Measurements from ENCODE around the gene KIF5C.

Gene KIF5C

DNA sequence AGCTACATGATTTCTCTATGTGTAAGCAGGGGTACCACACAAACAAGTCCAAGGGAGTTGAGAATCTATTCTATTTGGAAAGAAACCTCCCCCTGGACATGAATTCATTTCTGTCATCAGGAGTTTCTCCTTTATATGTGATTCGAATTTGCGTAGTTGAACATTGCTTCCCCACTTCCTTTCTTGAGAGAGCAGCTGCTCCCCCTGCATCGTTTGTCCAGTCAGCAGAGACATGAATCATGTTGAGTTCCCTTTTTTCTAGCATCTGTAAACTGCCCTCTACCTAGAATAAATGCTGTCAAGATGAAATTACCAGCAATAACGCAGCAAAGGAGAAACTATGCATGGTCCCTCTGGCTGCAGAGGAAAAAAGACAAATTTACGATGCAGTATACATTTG, 73.8 kb downstream of the KIF5C start:
- H3K36me3 Mint-ChIP-seq: peaks cover 0 to 4% of the 10 kb centered on the region in 2 donors
- no peak overlapping the region for H3K4me3 Mint-ChIP-seq
- H3K27me3 Mint-ChIP-seq: no peaks in the 10 kb centered on the region
- peak overlapping the region; percentile 44 for H3K27ac Mint-ChIP-seq
- ATAC-seq (replicated peaks) (peak; percentile 61 to 66), DNase-seq (no peak)
- peaks cover 0 to 1% of the 10 kb centered on the region in 2 donors for H3K9me3 Mint-ChIP-seq
- H3K4me1 Mint-ChIP-seq: peaks cover 4 to 9% of the 10 kb centered on the region in 2 donors

DNA sequence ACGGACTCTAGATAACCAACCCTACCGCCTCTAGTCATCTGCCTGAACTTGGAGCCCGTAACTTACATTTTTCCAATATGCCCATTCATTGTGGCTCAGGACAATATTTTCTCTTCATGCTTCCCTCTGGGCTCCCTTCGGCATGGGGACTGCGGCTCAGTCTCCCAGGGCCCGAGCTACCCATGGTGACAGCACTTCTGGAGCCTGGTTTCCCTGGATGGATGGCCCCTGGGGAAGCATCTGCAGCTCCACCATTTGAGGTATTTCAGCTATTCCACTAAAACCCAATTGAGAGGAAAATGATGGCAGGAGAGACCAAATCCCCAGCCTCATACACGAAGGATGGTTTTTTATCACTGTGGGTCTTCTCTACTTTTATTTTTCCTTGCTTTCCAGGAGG, 74.3 kb downstream of the KIF5C start:
- no peak overlapping the region for H3K4me3 Mint-ChIP-seq
- ATAC-seq (replicated peaks) (no peak), DNase-seq (no peak)
- peaks cover 0 to 1% of the 10 kb centered on the region in 2 donors for H3K9me3 Mint-ChIP-seq
- peaks cover 4 to 9% of the 10 kb centered on the region in 2 donors for H3K4me1 Mint-ChIP-seq
- H3K27ac Mint-ChIP-seq: no peak overlapping the region
- H3K36me3 Mint-ChIP-seq: peaks cover 0 to 4% of the 10 kb centered on the region in 2 donors
- H3K27me3 Mint-ChIP-seq: no peaks in the 10 kb centered on the region

DNA sequence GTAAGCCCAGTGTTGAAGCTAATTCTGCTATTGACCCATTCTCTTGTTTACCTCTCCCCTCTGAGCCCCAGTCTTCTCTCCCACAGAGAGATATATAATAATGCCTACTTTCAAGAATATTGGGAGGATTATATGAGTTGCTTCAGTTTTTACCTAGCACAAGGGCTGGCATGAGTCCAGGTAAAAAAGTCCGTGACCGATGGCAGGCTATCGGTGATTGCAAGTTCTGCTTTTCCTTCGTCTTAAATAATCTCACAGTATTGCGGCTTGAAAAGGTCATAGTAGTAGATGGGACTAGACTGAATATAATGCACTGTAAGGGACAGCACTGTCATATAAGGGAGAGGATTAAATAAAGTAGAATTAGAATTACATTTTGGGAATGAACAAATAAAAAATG, 77.6 kb downstream of the KIF5C start:
- DNase-seq (no peak), ATAC-seq (replicated peaks) (no peak)
- Mint-ChIP-seq H3K27ac (no peak overlapping the region), H3K27me3 (no peaks in the 10 kb centered on the region), H3K4me1 (peaks cover 4 to 14% of the 10 kb centered on the region in 2 donors), H3K4me3 (no peak overlapping the region), H3K36me3 (no peaks in the 10 kb centered on the region), H3K9me3 (no peaks in the 10 kb centered on the region)

DNA sequence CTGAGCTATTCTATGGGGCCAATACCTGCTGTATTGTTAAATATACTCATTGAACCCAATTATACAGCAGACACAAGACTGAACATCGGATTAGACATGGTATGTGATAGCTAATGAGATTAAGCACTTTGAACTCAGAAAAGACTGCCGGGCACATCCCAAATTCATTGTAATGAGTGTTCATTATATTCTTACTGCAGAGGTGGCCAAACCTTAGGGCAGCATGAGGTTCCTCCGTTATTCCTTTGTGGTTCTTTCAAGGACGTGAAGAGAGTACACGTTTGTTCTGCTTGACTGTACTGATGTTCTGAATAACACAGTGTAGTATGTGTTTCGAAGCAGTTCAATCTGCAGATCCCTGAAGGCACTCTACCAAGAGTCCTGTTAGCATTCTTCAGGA, 78.4 kb downstream of the KIF5C start:
- Mint-ChIP-seq H3K27ac (no peak overlapping the region), H3K27me3 (no peaks in the 10 kb centered on the region), H3K4me1 (peaks cover 3 to 12% of the 10 kb centered on the region in 2 donors), H3K4me3 (no peak overlapping the region), H3K36me3 (no peaks in the 10 kb centered on the region), H3K9me3 (no peaks in the 10 kb centered on the region)
- DNase-seq (no peak), ATAC-seq (replicated peaks) (no peak)

DNA sequence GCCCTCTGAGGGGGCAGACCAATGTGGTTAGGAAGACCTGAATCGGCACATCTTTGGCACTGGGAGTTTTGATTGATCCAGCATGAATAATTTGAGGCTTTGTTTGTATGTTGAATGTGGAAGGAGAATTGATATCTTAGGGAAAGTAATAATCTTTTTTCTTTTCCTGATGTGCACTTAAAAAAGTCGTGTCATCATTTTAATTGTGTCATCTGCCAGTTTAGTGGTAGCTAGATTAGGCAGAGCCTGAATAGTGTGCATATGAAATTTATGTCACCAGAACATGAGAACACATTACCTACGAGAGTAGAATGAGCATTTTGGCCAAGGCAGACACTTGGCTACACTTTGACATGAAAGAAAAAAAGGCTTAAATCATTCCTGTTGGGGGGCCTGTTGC, 79.5 kb downstream of the KIF5C start:
- no peak for DNase-seq
- no peak for ATAC-seq (replicated peaks)
- H3K36me3 Mint-ChIP-seq: no peaks in the 10 kb centered on the region
- H3K4me1 Mint-ChIP-seq: peaks cover 0 to 5% of the 10 kb centered on the region in 2 donors
- no peaks in the 10 kb centered on the region for H3K9me3 Mint-ChIP-seq
- H3K27ac Mint-ChIP-seq: no peak overlapping the region
- no peak overlapping the region for H3K4me3 Mint-ChIP-seq
- no peaks in the 10 kb centered on the region for H3K27me3 Mint-ChIP-seq

- Mint-ChIP-seq H3K27me3 (no peaks in the 10 kb centered on the region), H3K9me3 (no peaks in the 10 kb centered on the region), H3K4me3 (no peak overlapping the region), H3K4me1 (peaks cover 0 to 5% of the 10 kb centered on the region in 2 donors), H3K27ac (no peak overlapping the region), H3K36me3 (no peaks in the 10 kb centered on the region)
- DNase-seq: no peak
- ATAC-seq (replicated peaks): no peak
Observed at GRCh38 chr2:148955798-148956197, 80.8 kb downstream of the KIF5C start.

DNA sequence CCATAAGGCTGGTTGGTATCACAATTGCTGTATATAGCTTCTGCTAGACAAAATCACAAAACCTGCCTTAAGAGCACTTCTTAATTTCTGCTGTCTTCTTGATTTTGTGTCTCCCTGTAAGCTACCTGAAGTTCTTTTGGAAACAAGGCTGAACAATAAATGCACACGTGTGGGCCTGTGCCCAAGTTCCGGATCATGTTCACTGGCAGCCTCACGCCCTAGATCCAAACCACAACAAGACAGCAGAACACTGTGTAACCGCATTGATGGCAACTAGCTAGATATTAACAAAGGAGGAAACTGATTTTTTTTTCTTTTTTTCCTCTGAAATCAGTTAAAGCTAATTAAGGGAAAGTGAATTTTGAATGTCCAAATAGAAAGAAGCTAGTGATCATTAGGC, 82.0 kb downstream of the KIF5C start:
- H3K36me3 Mint-ChIP-seq: peaks cover 2 to 8% of the 10 kb centered on the region in 2 donors
- H3K4me1 Mint-ChIP-seq: peaks cover 0 to 5% of the 10 kb centered on the region in 2 donors
- DNase-seq (no peak), ATAC-seq (replicated peaks) (peak in 1 of 2 donors; percentile 46)
- no peak overlapping the region for H3K27ac Mint-ChIP-seq
- peaks cover 0 to 5% of the 10 kb centered on the region in 2 donors for H3K27me3 Mint-ChIP-seq
- no peak overlapping the region for H3K4me3 Mint-ChIP-seq
- no peaks in the 10 kb centered on the region for H3K9me3 Mint-ChIP-seq

- H3K27me3 Mint-ChIP-seq: peaks cover 0 to 5% of the 10 kb centered on the region in 2 donors
- ATAC-seq (replicated peaks): no peak
- no peak overlapping the region for H3K4me3 Mint-ChIP-seq
- no peak overlapping the region for H3K27ac Mint-ChIP-seq
- peaks cover 2 to 13% of the 10 kb centered on the region in 2 donors for H3K36me3 Mint-ChIP-seq
- no peak for DNase-seq
- no peaks in the 10 kb centered on the region for H3K9me3 Mint-ChIP-seq
- peaks cover 3 to 5% of the 10 kb centered on the region in 2 donors for H3K4me1 Mint-ChIP-seq
Observed at GRCh38 chr2:148959745-148960144, 84.7 kb downstream of the KIF5C start.

DNA sequence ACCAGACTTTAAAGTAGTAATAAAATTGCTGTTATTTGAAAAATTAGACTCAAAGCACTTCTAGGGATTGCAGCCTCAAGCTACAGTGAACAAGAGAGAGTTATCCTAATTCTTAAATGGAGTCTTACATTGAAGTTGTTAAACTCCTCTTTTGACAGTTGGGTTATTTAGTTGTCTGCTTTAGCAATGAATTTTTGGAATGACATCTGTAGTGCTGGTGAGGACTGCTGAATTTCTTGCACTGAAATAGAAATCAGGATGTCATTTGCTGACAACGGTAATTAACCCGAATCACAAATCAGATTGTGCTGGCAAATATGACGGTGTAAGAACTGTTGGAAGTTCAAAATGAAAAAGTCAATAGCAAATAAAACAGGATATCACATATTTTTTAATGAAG, 85.5 kb downstream of the KIF5C start:
- DNase-seq: no peak
- Mint-ChIP-seq H3K4me1 (peaks cover 6 to 12% of the 10 kb centered on the region in 2 donors), H3K4me3 (no peak overlapping the region), H3K9me3 (no peaks in the 10 kb centered on the region), H3K27ac (no peak overlapping the region), H3K36me3 (peaks cover 2 to 13% of the 10 kb centered on the region in 2 donors), H3K27me3 (peaks cover 0 to 5% of the 10 kb centered on the region in 2 donors)
- ATAC-seq (replicated peaks): no peak

DNA sequence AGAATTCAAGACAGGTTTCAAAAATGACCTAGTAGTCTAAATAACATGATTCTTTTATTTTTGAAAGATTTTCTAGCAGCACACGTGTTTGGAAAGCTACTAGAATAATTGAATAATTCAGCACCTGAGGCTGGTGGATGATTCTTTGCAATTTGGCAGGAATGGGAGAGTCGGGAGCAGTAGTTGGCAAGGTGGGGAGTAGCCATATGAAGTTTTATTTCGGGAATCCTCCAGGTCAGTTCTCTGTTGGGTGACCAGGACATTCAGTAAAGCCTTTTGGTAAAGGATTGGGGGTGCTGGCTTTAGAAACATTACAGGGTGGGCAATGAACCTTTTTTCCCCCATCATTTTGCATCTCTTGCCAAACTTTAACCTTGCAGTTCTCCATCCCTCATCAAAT, 88.4 kb downstream of the KIF5C start:
- peaks cover 0 to 5% of the 10 kb centered on the region in 2 donors for H3K27me3 Mint-ChIP-seq
- H3K9me3 Mint-ChIP-seq: no peaks in the 10 kb centered on the region
- H3K4me1 Mint-ChIP-seq: peaks cover 14 to 18% of the 10 kb centered on the region in 2 donors
- H3K36me3 Mint-ChIP-seq: peaks cover 2 to 13% of the 10 kb centered on the region in 2 donors
- ATAC-seq (replicated peaks): no peak
- no peak for DNase-seq
- H3K4me3 Mint-ChIP-seq: no peak overlapping the region
- H3K27ac Mint-ChIP-seq: no peak overlapping the region

- DNase-seq: peak; percentile 17
- H3K4me1 Mint-ChIP-seq: peaks cover 14 to 18% of the 10 kb centered on the region in 2 donors
- ATAC-seq (replicated peaks): peak; percentile 93 to 94
- peak overlapping the region in 1 of 2 donors; percentile 14 for H3K4me3 Mint-ChIP-seq
- H3K36me3 Mint-ChIP-seq: peaks cover 2 to 13% of the 10 kb centered on the region in 2 donors
- H3K9me3 Mint-ChIP-seq: no peaks in the 10 kb centered on the region
- H3K27ac Mint-ChIP-seq: peak overlapping the region; percentile 79
- H3K27me3 Mint-ChIP-seq: peaks cover 0 to 5% of the 10 kb centered on the region in 2 donors
Observed at GRCh38 chr2:148965623-148966437, 90.8 kb downstream of the KIF5C start.

GRCh38 chr2:148966438-148966758, 91.4 kb downstream of the KIF5C start:
- Mint-ChIP-seq H3K4me3 (no peak overlapping the region), H3K36me3 (peaks cover 2 to 11% of the 10 kb centered on the region in 2 donors), H3K9me3 (no peaks in the 10 kb centered on the region), H3K27ac (no peak overlapping the region), H3K27me3 (peaks cover 0 to 5% of the 10 kb centered on the region in 2 donors), H3K4me1 (peaks cover 14 to 18% of the 10 kb centered on the region in 2 donors)
- peak; percentile 10 to 26 for ATAC-seq (replicated peaks)
- DNase-seq: no peak

GRCh38 chr2:148967056-148967455, 92.0 kb downstream of the KIF5C start:
- Mint-ChIP-seq H3K36me3 (peaks cover 0 to 5% of the 10 kb centered on the region in 2 donors), H3K27me3 (no peaks in the 10 kb centered on the region), H3K27ac (no peak overlapping the region), H3K9me3 (no peaks in the 10 kb centered on the region), H3K4me3 (no peak overlapping the region), H3K4me1 (peaks cover 14 to 18% of the 10 kb centered on the region in 2 donors)
- no peak for DNase-seq
- ATAC-seq (replicated peaks): no peak

GRCh38 chr2:148967578-148967977, 92.6 kb downstream of the KIF5C start:
- Mint-ChIP-seq H3K36me3 (peaks cover 0 to 5% of the 10 kb centered on the region in 2 donors), H3K27me3 (no peaks in the 10 kb centered on the region), H3K4me3 (no peak overlapping the region), H3K9me3 (no peaks in the 10 kb centered on the region), H3K4me1 (peaks cover 14 to 18% of the 10 kb centered on the region in 2 donors), H3K27ac (no peak overlapping the region)
- ATAC-seq (replicated peaks) (no peak), DNase-seq (no peak)

DNA sequence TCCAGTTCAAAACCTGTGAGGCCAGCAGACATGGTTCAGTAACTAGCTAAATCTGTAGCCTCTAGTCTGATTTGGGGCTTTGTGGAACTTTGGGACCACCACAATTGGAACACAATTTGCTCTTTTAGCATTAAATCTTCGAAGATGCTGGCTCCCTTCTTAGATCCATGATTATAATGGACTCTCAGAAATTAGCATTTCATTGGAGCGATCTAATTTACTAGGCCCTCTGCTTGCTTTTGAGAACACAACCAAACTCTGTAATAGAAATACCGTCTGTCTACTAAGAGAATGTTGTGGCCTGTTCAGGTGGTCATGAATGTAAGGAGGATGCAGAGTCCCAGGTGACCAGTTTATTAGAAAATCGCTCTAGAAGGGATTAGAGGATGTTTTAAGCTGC, 93.3 kb downstream of the KIF5C start:
- no peak for DNase-seq
- H3K9me3 Mint-ChIP-seq: no peaks in the 10 kb centered on the region
- ATAC-seq (replicated peaks): no peak
- H3K27me3 Mint-ChIP-seq: no peaks in the 10 kb centered on the region
- no peak overlapping the region for H3K4me3 Mint-ChIP-seq
- peaks cover 14 to 18% of the 10 kb centered on the region in 2 donors for H3K4me1 Mint-ChIP-seq
- H3K27ac Mint-ChIP-seq: no peak overlapping the region
- peaks cover 0 to 4% of the 10 kb centered on the region in 2 donors for H3K36me3 Mint-ChIP-seq
